GM12864 (cell line): ENCODE measurements around the gene PCK1.

Source experiments
- DNase-seq: peaks from one replicate; pipeline ENCODE4 v3.0.0-alpha.2; 2011; ENCODE audit warnings: low read depth
- H3K4me3 ChIP-seq: 2 replicates; pipeline ENCODE4 v1.5.1; 2011; ENCODE audit warnings: mild to moderate bottlenecking, low read depth, low read length, control low read depth
- TF ChIP-seq, protein P1 (sequence below): IDR thresholded peaks from 2 replicates; pipeline ENCODE4 v1.5.1; 2011; ENCODE audit warnings: low read depth, mild to moderate bottlenecking, moderate library complexity, low read length, control low read depth, inconsistent platforms; ENCODE audit errors: missing control alignments

PCK1 gene

DNA sequence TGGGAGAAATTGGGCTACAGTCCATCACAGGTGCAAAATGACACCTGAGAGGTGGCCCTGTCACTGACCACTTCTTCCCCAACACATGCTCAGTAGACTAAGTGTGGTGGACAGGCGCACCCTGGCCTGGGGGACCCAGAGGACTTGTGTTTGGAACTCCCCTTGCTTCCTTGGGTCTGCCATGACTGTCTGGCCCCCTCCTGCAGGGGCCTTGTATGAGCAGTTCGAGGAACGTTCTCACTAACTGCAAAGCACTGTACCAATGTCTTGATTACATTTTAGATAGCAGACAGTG is 4.0 kb upstream of the PCK1 start:
- DNase-seq = no peak
- no peak overlapping the region for H3K4me3 ChIP-seq
- TF ChIP-seq, protein P1, sequence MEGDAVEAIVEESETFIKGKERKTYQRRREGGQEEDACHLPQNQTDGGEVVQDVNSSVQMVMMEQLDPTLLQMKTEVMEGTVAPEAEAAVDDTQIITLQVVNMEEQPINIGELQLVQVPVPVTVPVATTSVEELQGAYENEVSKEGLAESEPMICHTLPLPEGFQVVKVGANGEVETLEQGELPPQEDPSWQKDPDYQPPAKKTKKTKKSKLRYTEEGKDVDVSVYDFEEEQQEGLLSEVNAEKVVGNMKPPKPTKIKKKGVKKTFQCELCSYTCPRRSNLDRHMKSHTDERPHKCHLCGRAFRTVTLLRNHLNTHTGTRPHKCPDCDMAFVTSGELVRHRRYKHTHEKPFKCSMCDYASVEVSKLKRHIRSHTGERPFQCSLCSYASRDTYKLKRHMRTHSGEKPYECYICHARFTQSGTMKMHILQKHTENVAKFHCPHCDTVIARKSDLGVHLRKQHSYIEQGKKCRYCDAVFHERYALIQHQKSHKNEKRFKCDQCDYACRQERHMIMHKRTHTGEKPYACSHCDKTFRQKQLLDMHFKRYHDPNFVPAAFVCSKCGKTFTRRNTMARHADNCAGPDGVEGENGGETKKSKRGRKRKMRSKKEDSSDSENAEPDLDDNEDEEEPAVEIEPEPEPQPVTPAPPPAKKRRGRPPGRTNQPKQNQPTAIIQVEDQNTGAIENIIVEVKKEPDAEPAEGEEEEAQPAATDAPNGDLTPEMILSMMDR = no peak

GRCh38 chr20:57557926-57558613 is 2.8 kb upstream of the PCK1 start:
- no peak for DNase-seq
- H3K4me3 ChIP-seq = no peak overlapping the region
- TF ChIP-seq, protein P1 = no peak

DNA sequence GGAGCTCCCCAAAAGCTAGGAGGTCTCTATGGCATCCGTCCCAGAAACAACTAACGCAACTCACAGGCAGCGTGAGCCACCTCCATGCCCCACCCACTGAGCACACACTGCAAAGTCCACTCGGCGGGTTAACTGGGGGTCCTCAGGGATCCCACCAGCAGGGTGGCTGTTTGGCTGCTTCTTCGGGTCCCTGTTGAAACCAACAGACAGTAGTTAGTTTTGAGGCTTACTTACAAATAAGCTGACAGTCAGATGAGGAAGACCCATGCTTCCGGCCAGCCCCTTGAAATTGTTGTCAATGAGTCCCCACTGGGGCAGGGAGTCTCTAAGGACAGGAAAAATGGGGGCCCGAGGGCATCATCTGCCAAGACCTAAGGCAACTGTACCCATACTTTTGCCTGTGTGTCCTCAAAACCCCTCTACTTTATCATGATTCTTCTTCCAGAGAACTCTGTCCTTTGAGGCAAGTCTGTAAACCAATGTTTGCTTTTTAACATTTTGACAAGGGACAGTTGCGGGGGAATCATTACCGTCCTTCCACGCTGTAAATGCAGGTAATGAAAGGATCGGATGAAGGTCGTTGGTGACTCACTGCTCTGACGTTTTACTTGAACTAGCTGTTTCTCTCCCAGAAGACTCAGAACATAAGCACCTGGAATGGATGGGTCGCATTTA is 2.2 kb upstream of the PCK1 start:
- TF ChIP-seq, protein P1 = no peak
- no peak for DNase-seq
- H3K4me3 ChIP-seq = no peak overlapping the region

DNA sequence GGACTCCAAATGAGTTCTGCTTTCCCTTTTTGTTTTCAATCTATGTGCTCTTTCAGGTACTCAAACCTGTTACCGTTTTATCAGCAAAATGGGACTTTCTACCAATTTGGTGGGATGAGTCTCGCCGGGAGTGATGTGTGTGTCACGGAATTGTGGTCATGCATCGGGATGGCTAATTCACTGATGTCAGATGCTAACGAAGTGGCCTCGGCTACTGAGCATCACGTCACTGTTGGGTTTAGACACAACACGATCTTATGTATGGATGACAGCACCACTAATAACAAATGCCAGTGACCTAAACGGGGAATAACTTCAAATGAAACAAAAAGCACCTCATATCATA is 1.6 kb upstream of the PCK1 start:
- no peak for DNase-seq
- TF ChIP-seq, protein P1 = no peak
- H3K4me3 ChIP-seq = no peak overlapping the region

DNA sequence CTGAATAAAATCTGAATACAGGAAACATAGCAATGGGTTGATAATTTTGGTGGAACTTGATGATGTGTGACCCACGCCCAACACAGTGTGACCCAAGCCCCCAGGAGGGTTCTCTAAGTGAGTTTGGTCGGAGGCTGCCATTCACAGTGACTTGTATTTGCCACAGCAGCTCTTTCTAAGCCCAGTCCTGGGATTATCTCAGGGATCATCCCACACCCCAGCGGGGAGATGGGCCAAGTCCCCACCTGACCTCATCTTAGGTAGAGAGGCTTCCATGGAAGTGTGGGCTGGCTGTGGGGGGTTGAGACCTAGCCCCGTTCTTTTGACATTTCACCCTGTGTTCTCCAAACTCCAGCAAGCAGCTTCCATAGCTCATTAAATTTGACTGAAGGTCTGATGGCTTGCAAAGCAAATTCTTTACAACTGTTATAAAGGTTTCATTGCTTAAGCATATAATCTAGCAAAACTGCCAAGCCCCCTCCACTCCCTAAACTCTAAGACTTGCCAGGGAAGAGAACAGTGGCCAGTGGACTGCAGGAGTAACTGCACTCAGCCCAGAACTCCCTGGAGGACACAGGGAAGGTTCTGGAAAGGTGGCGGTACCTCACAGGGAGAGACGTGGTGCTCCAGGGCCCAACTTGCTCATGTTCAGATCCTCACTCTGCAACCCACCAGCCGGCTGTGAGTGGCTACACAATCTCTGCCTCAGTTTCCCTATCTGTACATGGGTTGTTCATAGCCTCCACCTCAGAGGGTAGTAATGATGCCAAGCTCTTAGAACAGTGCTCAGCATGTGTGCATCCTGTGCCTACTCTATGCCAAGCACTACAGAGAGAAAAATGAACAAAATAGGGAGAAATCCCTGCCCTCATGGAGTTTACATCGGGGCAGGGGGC is 1.0 kb upstream of the PCK1 start:
- H3K4me3 ChIP-seq = no peak overlapping the region
- no peak for DNase-seq
- TF ChIP-seq, protein P1 = no peak

- no peak overlapping the region for H3K4me3 ChIP-seq
- no peak for DNase-seq
- TF ChIP-seq, protein P1 = no peak
These were observed 708 bp downstream of the PCK1 start for GRCh38 chr20:57561356-57562279.
